Endothelial cell of umbilical vein (primary cell): ENCODE results near the gene CCDC157. TPM values are rescaled to one million over a fixed set of nuclear protein-coding genes. Genes with fewer than 3 reads are reported as not detected.

Source experiments
- BruUV-seq: library from RNA; stranded (reverse); fragments of 400-500 nt; replicated peaks from 2 replicates; lab custom pipeline; 2021; lab: Mats Ljungman, UMichigan
- CTCF ChIA-PET: fragments of 300-600, 350-600 bp; sonication (Branson Sonifier 250); formaldehyde crosslinking; loops from one replicate; lab custom pipeline; 2021; ENCODE audit warnings: antibody characterized with exemption, inconsistent platforms; lab: Charles Lee
- POLR2A ChIA-PET: fragments of 300-600, 350-600 bp; sonication (Branson Sonifier 250); formaldehyde crosslinking; loops from one replicate; lab custom pipeline; 2021; ENCODE audit warnings: antibody characterized with exemption, inconsistent platforms; lab: Charles Lee
- DNase-seq: peaks from one replicate; pipeline ENCODE4 v3.0.0-alpha.2; 2011; ENCODE audit warnings: low read depth, low spot score
- FAIRE-seq: peaks from 2 replicates; lab custom pipeline; 2011; peaks lifted over from hg19 to GRCh38; lab: Jason Lieb, UNC
- H2AFZ ChIP-seq: 2 replicates; pipeline ENCODE4 v1.6.0; 2012; ENCODE audit warnings: low read depth, low read length, control low read depth, inconsistent platforms
- H3K27ac ChIP-seq: 2 replicates; pipeline ENCODE4 v1.5.1; 2011; ENCODE audit warnings: low read depth, mild to moderate bottlenecking, control low read depth, low read length, moderate library complexity; ENCODE audit not compliant: insufficient read depth
- H3K27me3 ChIP-seq, 2 experiments: 2 replicates each; pipeline versions ENCODE4 v1.6.0 to v1.6.1; 2011; ENCODE audit warnings: low read length in 2 of 2, mixed read lengths in 1 of 2; ENCODE audit not compliant: control insufficient read depth in 2 of 2, insufficient read depth in 2 of 2
- H3K36me3 ChIP-seq, 2 experiments: 2 replicates in 1 of 2; 3 replicates in 1 of 2; pipeline ENCODE4 v1.5.1; 2011; ENCODE audit warnings: low read length in 2 of 2, mild to moderate bottlenecking in 1 of 2, moderate library complexity in 1 of 2; ENCODE audit not compliant: control insufficient read depth in 2 of 2, insufficient read depth in 2 of 2; ENCODE audit errors: extremely low read depth in 1 of 2
- H3K4me1 ChIP-seq: 3 replicates; pipeline ENCODE4 v1.5.1; 2011; ENCODE audit warnings: mild to moderate bottlenecking, low read length; ENCODE audit not compliant: control insufficient read depth, insufficient read depth; ENCODE audit errors: extremely low read depth
- H3K4me2 ChIP-seq: 2 replicates; pipeline ENCODE4 v1.6.1; 2011; ENCODE audit warnings: low read length, control low read depth, mixed read lengths; ENCODE audit not compliant: insufficient read depth
- H3K4me3 ChIP-seq, 3 experiments: fragments of 200-600 bp in 1 of 3; sonication (generic), shearing (Covaris generic) in 1 of 3; replicated peaks in 1 of 3; 2 replicates each; pipeline ENCODE4 v1.5.1; 2011 to 2016; ENCODE audit warnings: control low read depth in 3 of 3, low read length in 3 of 3, mild to moderate bottlenecking in 2 of 3, inconsistent platforms in 1 of 3, low read depth in 1 of 3, moderate library complexity in 1 of 3; ENCODE audit not compliant: insufficient read depth in 1 of 3
- H3K79me2 ChIP-seq: 2 replicates; pipeline ENCODE4 v1.6.0; 2012; ENCODE audit warnings: low read length, inconsistent platforms; ENCODE audit not compliant: control insufficient read depth, insufficient read depth
- H3K9ac ChIP-seq: replicated peaks from 2 replicates; pipeline ENCODE3; 2011; ENCODE audit warnings: low read length, control low read depth; ENCODE audit not compliant: insufficient read depth; ENCODE audit errors: extremely low read depth
- H3K9me1 ChIP-seq: replicated peaks from 3 replicates; pipeline ENCODE4 v1.6.0; 2011; ENCODE audit warnings: mild to moderate bottlenecking, low read length; ENCODE audit not compliant: control insufficient read depth, insufficient read depth; ENCODE audit errors: extremely low read depth
- H3K9me3 ChIP-seq: replicated peaks from 2 replicates; pipeline ENCODE4 v1.5.1; 2012; ENCODE audit warnings: low read length, inconsistent platforms; ENCODE audit not compliant: control insufficient read depth, insufficient read depth
- H4K20me1 ChIP-seq: replicated peaks from 2 replicates; pipeline ENCODE3; 2011; ENCODE audit warnings: mild to moderate bottlenecking, low read length; ENCODE audit not compliant: control insufficient read depth, insufficient read depth; ENCODE audit errors: extremely low read depth
- EZH2 ChIP-seq: IDR thresholded peaks from 2 replicates; pipeline ENCODE4 v1.6.1; 2012; ENCODE audit warnings: borderline replicate concordance, low read depth, mild to moderate bottlenecking, moderate library complexity, low read length, inconsistent platforms; ENCODE audit not compliant: severe bottlenecking
- FOS ChIP-seq: IDR thresholded peaks from 2 replicates; pipeline ENCODE4 v1.6.1; 2011; ENCODE audit warnings: mild to moderate bottlenecking, low read length, moderate library complexity, borderline replicate concordance; ENCODE audit not compliant: insufficient read depth
- GATA2 ChIP-seq: IDR thresholded peaks from 2 replicates; pipeline ENCODE4 v1.7.0; 2011; ENCODE audit warnings: low read depth, mild to moderate bottlenecking, moderate library complexity, mixed read lengths, low read length; ENCODE audit not compliant: insufficient read length, insufficient read depth
- JUN ChIP-seq: IDR thresholded peaks from 2 replicates; pipeline ENCODE4 v1.6.1; 2011; ENCODE audit warnings: borderline replicate concordance, low read depth; ENCODE audit not compliant: insufficient read length, insufficient read depth
- MYC ChIP-seq: IDR thresholded peaks from one replicate; pipeline ENCODE4 v1.6.1; 2011; ENCODE audit warnings: mild to moderate bottlenecking, low read depth, low read length
- POLR2A ChIP-seq: IDR thresholded peaks from 2 replicates; pipeline ENCODE4 v1.6.1; 2012; ENCODE audit warnings: low read depth, mild to moderate bottlenecking, control low read depth, low read length
- POLR2AphosphoS5 ChIP-seq: IDR thresholded peaks from 2 replicates; pipeline ENCODE4 v1.6.1; 2012; ENCODE audit warnings: low read depth, mild to moderate bottlenecking, control low read depth, low read length, moderate library complexity; ENCODE audit not compliant: insufficient read depth
- dilution Hi-C: fragments of 300-500 bp; cut with MboI; formaldehyde crosslinking; loops from one replicate; pipeline ENCODE4 v1.15.0; 2019; ENCODE audit warnings: low sequenced_read_pairs; ENCODE audit not compliant: extremely low pct_ligation_motif_present
- intact Hi-C: fragments of 100-400 bp; cut with micrococcal nuclease; formaldehyde crosslinking; loops from one replicate; pipeline ENCODE4 v1.10.0; 2022
- polyA plus RNA-seq, 4 experiments: library from polyadenylated mRNA; depleted of rRNA in 3 of 4; stranded (reverse) in 3 of 4; unstranded in 1 of 4; fragments of >200 nt; gene quantifications; 2 replicates each; pipeline versions ENCODE4 v1.2.1 to v1.2.3, GENCODE V29; 2011 to 2012; ENCODE audit warnings: missing spikeins in 1 of 4
- total RNA-seq: library from RNA; stranded (reverse); gene quantifications from 2 replicates; pipeline ENCODE4 v1.2.3, GENCODE V29; 2021
- TF ChIP-seq, protein P1 (sequence below): IDR thresholded peaks from 2 replicates; pipeline ENCODE4 v1.6.1; 2011; ENCODE audit not compliant: insufficient read depth, insufficient read length
- TF ChIP-seq, protein P2 (sequence below), 2 donors: IDR thresholded peaks; 1 replicate in 1 of 2; 2 replicates in 1 of 2; pipeline ENCODE4 v1.5.1; 2011; ENCODE audit warnings: low read length in 2 of 2, mild to moderate bottlenecking in 2 of 2, moderate library complexity in 2 of 2, control low read depth in 1 of 2, inconsistent platforms in 1 of 2, low read depth in 1 of 2; ENCODE audit not compliant: insufficient read depth in 1 of 2; ENCODE audit errors: extremely low read depth in 1 of 2

Gene CCDC157
- total and polyA plus RNA-seq, 2 donors (not counting 3 experiments of a cell fraction or from before 2014, with no cell fraction given) = 2.1 to 3.1 TPM

DNA sequence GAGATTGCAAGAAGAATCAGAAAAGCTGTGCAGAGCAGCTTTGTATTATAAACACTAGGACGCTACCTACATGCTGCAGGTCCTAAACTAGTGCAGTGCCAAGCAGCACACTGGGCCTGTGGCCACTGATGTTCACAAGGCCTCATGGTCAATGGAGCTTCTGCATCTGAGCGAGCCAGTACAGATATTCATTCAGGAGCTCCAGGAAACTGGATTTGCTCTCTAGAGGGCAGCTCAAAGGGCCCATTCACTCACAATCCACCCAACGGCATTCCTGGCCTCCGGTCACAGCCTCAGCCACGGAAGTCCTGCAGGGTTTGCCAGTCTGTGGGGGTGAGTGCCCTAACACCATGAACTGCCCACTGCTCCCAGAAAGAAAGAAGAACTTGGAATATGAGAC, 24.3 kb upstream of the CCDC157 start:
- FAIRE-seq = no peak
- no TSS peak for BruUV-seq
- peaks cover 29 to 48% of the 10 kb centered on the region in 2 experiments for H3K36me3 ChIP-seq
- H3K79me2 ChIP-seq = no peaks in the 10 kb centered on the region
- no peaks in the 10 kb centered on the region for H3K4me1 ChIP-seq
- no peak overlapping the region for H3K27ac ChIP-seq
- dilution Hi-C loops (no loop called here), intact Hi-C loops (no loop called here)
- CTCF ChIA-PET = interaction anchor here (1.2 to 14.7 kb wide), 2 partner anchors 44 to 55 kb away, joined by 4 to 164 read pairs; partner anchors contain the start of genes CASTOR1 and RNF215
- H4K20me1 ChIP-seq = no peaks in the 10 kb centered on the region
- H3K9ac ChIP-seq = no peak overlapping the region
- H3K4me2 ChIP-seq = no peak overlapping the region
- no peaks in the 10 kb centered on the region for H3K9me3 ChIP-seq
- no peaks in the 10 kb centered on the region for H3K9me1 ChIP-seq
- no peak for DNase-seq
- TF ChIP-seq POLR2AphosphoS5 (no peak), POLR2A (no peak), FOS (no peak), GATA2 (no peak), JUN (no peak), EZH2 (no peak), MYC (no peak)
- TF ChIP-seq, protein P1, sequence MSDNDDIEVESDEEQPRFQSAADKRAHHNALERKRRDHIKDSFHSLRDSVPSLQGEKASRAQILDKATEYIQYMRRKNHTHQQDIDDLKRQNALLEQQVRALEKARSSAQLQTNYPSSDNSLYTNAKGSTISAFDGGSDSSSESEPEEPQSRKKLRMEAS = no peak
- TF ChIP-seq, protein P2, sequence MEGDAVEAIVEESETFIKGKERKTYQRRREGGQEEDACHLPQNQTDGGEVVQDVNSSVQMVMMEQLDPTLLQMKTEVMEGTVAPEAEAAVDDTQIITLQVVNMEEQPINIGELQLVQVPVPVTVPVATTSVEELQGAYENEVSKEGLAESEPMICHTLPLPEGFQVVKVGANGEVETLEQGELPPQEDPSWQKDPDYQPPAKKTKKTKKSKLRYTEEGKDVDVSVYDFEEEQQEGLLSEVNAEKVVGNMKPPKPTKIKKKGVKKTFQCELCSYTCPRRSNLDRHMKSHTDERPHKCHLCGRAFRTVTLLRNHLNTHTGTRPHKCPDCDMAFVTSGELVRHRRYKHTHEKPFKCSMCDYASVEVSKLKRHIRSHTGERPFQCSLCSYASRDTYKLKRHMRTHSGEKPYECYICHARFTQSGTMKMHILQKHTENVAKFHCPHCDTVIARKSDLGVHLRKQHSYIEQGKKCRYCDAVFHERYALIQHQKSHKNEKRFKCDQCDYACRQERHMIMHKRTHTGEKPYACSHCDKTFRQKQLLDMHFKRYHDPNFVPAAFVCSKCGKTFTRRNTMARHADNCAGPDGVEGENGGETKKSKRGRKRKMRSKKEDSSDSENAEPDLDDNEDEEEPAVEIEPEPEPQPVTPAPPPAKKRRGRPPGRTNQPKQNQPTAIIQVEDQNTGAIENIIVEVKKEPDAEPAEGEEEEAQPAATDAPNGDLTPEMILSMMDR (IDR thresholded peaks at IDR 0.05; ENCODE audit: extremely low read depth in 1 of 2, insufficient read depth in 1 of 2, low read depth in 1 of 2, low read length in 2 of 2) = no peak
- no peaks in the 10 kb centered on the region for H3K27me3 ChIP-seq
- no peak overlapping the region for H2AFZ ChIP-seq
- POLR2A ChIA-PET = interaction anchor here (0.6 kb wide), 1 partner anchor 40 kb away, joined by 3 read pairs; no protein-coding TSS in a partner anchor
- H3K4me3 ChIP-seq = no peak overlapping the region
